Panc1 (cell line): Measurements from ENCODE around the gene TBC1D22A. TPM values are rescaled to one million over a fixed set of nuclear protein-coding genes. Genes with fewer than 3 reads are reported as not detected.

Experiments
- ATAC-seq: fragments of 200-7000 bp; cut with Tn5 transposase; 2 replicates; pipeline ENCODE4 v1.9.1; 2020; ENCODE audit warnings: mild to moderate bottlenecking, moderate library complexity
- BruUV-seq: library from RNA; stranded (reverse); fragments of 400-500 nt; replicated peaks from 2 replicates; lab custom pipeline; 2021; lab: Mats Ljungman, UMichigan
- CTCF ChIA-PET: fragments of 300-600 bp; sonication (Branson Sonifier 250); formaldehyde crosslinking; loops from one replicate; lab custom pipeline; 2022; ENCODE audit warnings: antibody characterized with exemption; lab: Charles Lee
- POLR2A ChIA-PET: fragments of 300-600 bp; sonication (Branson Sonifier 250); formaldehyde crosslinking; loops from one replicate; lab custom pipeline; 2022; ENCODE audit warnings: antibody characterized with exemption; lab: Charles Lee
- DNase-seq: peaks from one replicate; pipeline ENCODE4 v3.0.0-alpha.2; 2010; ENCODE audit warnings: low read depth, low spot score
- H3K27ac ChIP-seq: 2 replicates; pipeline ENCODE4 v1.5.1; 2011; ENCODE audit warnings: mild to moderate bottlenecking, low read length, inconsistent platforms
- H3K27me3 ChIP-seq: fragments of 200-500 bp; sonication (Bioruptor generic); 2 replicates; pipeline ENCODE4 v1.6.0; 2014; ENCODE audit warnings: low read length, inconsistent platforms; ENCODE audit not compliant: control insufficient read depth, insufficient read depth
- H3K36me3 ChIP-seq: fragments of 200-500 bp; sonication (Bioruptor generic); 2 replicates; pipeline ENCODE4 v1.5.1; 2014; ENCODE audit warnings: inconsistent platforms, mild to moderate bottlenecking, low read length, moderate library complexity; ENCODE audit not compliant: control insufficient read depth, insufficient read depth
- H3K4me1 ChIP-seq: 2 replicates; pipeline ENCODE4 v1.5.1; 2011; ENCODE audit warnings: inconsistent platforms, mild to moderate bottlenecking, low read length, moderate library complexity; ENCODE audit not compliant: control insufficient read depth, insufficient read depth
- H3K4me3 ChIP-seq, 2 experiments: 2 replicates each; pipeline ENCODE4 v1.5.1; 2011 to 2012; ENCODE audit warnings: low read depth in 2 of 2, low read length in 2 of 2, mild to moderate bottlenecking in 2 of 2, inconsistent platforms in 1 of 2, moderate library complexity in 1 of 2
- H3K9me3 ChIP-seq: fragments of 200-500 bp; sonication (Bioruptor generic); 2 replicates; pipeline ENCODE4 v1.5.1; 2014; ENCODE audit warnings: low read depth, mild to moderate bottlenecking, inconsistent platforms, low read length, moderate library complexity; ENCODE audit not compliant: control insufficient read depth, insufficient read depth
- CTCF ChIP-seq: fragments of 450-650 bp; IDR thresholded peaks from 2 replicates; pipeline ENCODE4 v1.5.1; 2017; ENCODE audit warnings: mild to moderate bottlenecking
- POLR2AphosphoS5 ChIP-seq: IDR thresholded peaks from 2 replicates; pipeline ENCODE4 v1.6.1; 2012; ENCODE audit warnings: mild to moderate bottlenecking, low read depth, low read length, moderate library complexity
- REST ChIP-seq, 2 experiments: IDR thresholded peaks; 2 replicates each; pipeline ENCODE4 v1.6.1; 2011 to 2012; ENCODE audit warnings: low read depth in 2 of 2, control low read depth in 1 of 2, low read length in 1 of 2, mild to moderate bottlenecking in 1 of 2, moderate library complexity in 1 of 2; ENCODE audit not compliant: insufficient read depth in 1 of 2
- SIN3A ChIP-seq: IDR thresholded peaks from 2 replicates; pipeline ENCODE4 v1.6.1; 2012; ENCODE audit warnings: low read depth, mild to moderate bottlenecking, low read length, moderate library complexity, borderline replicate concordance; ENCODE audit not compliant: insufficient read depth
- TCF7L2 ChIP-seq: IDR thresholded peaks from 2 replicates; pipeline ENCODE4 v1.6.1; 2011; ENCODE audit warnings: mild to moderate bottlenecking, low read depth, low read length, inconsistent platforms
- in situ Hi-C: cut with HindIII; loops from 2 replicates; pipeline ENCODE4 v1.10.0; 2016; ENCODE audit warnings: low sequenced_read_pairs, low pct_unique_long_range_greater_than_20kb
- intact Hi-C: fragments of 100-400 bp; cut with micrococcal nuclease; formaldehyde crosslinking; loops from one replicate; pipeline ENCODE4 v1.10.0; 2022; ENCODE audit not compliant: unreplicated experiment
- total RNA-seq: library from RNA; stranded (reverse); gene quantifications from one replicate; pipeline ENCODE4 v1.2.1, GENCODE V29; 2021; ENCODE audit not compliant: unreplicated experiment

Gene TBC1D22A
- total RNA-seq, 1 experiment from 2014 or later = 28.7 TPM

DNA sequence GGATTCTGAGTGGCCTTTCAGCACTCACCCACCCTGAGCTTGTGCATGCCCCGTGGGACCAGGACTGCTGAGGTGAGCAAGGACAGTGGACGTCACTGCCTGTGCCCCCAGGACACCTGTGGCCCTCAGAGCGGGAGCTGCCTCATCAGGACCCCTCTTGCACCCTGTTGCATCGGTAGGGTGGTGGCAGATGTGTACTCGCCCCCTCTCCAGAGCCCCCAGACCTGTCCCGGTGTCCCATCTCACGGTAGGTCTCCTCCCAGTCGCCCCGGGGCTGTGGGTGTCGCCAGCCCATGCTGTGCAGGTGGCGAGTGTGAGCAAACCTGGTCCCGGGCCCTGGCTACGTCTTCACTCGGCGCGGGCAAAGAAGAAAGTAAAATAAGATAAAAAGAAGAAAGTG is 374.2 kb downstream of the TBC1D22A start:
- intact Hi-C loops (no loop called here), in situ Hi-C loops (no loop called here)
- ChIA-PET POLR2A (no interaction called here), CTCF (no interaction called here)
- no peaks in the 10 kb centered on the region for H3K36me3 ChIP-seq
- TF ChIP-seq CTCF (no peak), TCF7L2 (no peak), POLR2AphosphoS5 (no peak), REST (IDR thresholded peaks at IDR 0.05; ENCODE audit: insufficient read depth in 1 of 2, low read depth in 2 of 2, low read length in 1 of 2) (no peak), SIN3A (no peak)
- DNase-seq (no peak), ATAC-seq (no peak)
- no peaks in the 10 kb centered on the region for H3K27me3 ChIP-seq
- no peak overlapping the region for H3K27ac ChIP-seq
- H3K4me3 ChIP-seq = no peak overlapping the region
- no TSS peak for BruUV-seq
- H3K4me1 ChIP-seq = no peaks in the 10 kb centered on the region
- no peaks in the 10 kb centered on the region for H3K9me3 ChIP-seq

DNA sequence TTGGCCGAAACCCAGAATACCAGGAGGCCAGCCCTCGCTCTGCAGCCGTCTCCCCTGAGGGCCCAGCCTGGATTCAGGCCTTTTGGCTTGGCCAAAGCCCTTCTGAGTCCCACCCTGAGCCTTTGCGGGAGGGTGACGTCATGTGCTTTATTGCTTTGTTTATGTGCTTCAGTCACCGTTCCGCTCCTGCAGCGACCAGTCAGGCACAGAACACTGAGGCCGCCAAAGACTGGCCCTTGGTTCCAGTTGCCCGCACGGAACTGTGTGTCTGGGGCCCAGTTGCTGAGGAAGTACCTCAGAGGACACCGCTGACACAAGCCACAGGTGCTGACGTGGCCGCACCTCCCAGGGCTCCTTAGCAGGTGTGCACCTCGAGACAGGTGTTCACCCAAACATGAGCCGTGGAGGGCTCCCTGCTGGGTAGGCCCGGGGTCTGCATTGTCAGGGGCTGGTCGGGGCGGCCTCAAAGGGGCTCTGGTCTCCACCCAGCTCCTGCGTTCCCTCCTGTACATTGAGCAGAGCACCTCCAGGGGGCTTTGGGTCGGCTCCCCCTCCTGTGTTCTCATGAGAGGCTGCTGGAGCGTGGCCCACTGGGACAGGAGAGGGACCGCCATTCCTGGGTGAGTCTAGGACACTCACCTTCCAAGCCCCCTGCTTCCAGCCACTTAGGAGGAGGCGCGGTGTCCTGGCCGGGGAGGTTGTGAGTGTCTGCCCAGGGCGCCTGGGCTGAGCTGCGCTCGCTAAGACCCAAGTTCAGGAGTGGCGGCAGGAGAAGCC is 376.8 kb downstream of the TBC1D22A start:
- ChIA-PET POLR2A (no interaction called here), CTCF (no interaction called here)
- DNase-seq (no peak), ATAC-seq (no peak)
- Histone ChIP-seq H3K27ac (no peak overlapping the region), H3K9me3 (no peaks in the 10 kb centered on the region), H3K36me3 (no peaks in the 10 kb centered on the region), H3K4me3 (no peak overlapping the region), H3K4me1 (no peaks in the 10 kb centered on the region), H3K27me3 (no peaks in the 10 kb centered on the region)
- intact Hi-C loops = no loop called here
- in situ Hi-C loops = no loop called here
- TF ChIP-seq TCF7L2 (no peak), SIN3A (no peak), CTCF (no peak), REST (IDR thresholded peaks at IDR 0.05; ENCODE audit: insufficient read depth in 1 of 2, low read depth in 2 of 2, low read length in 1 of 2) (no peak), POLR2AphosphoS5 (no peak)
- BruUV-seq = no TSS peak
